GM21528 (cell line): ENCODE measurements around the gene SMARCA2.

Source experiments
- ATAC-seq: cut with Tn5 transposase; IDR thresholded peaks from one replicate; pipeline ENCODE4 v1.9.1; 2021; ENCODE audit warnings: mild to moderate bottlenecking, moderate library complexity; ENCODE audit not compliant: unreplicated experiment, low FRiP score

Gene SMARCA2

GRCh38 chr9:2039294-2040180 lies 24.4 kb downstream of the SMARCA2 start:
- ATAC-seq = no peak

- ATAC-seq = no peak
Measured at GRCh38 chr9:2040828-2041227, 25.7 kb downstream of the SMARCA2 start.

GRCh38 chr9:2041736-2042135 lies 26.6 kb downstream of the SMARCA2 start:
- ATAC-seq = no peak

GRCh38 chr9:2043243-2043642 lies 28.1 kb downstream of the SMARCA2 start:
- ATAC-seq = peak; percentile 37

GRCh38 chr9:2043881-2044462 lies 28.8 kb downstream of the SMARCA2 start:
- peak; percentile 59 for ATAC-seq

- ATAC-seq = no peak
Measured at GRCh38 chr9:2047144-2047671, 32.1 kb downstream of the SMARCA2 start.

- no peak for ATAC-seq
Measured at GRCh38 chr9:2047916-2048315, 32.8 kb downstream of the SMARCA2 start.

GRCh38 chr9:2050236-2050635 lies 35.1 kb downstream of the SMARCA2 start:
- no peak for ATAC-seq

GRCh38 chr9:2053883-2054845 lies 39.0 kb downstream of the SMARCA2 start:
- ATAC-seq = peak; percentile 99

GRCh38 chr9:2055203-2055658 lies 40.1 kb downstream of the SMARCA2 start:
- no peak for ATAC-seq

- ATAC-seq = no peak
Measured at GRCh38 chr9:2059274-2059929, 44.3 kb downstream of the SMARCA2 start.

- no peak for ATAC-seq
Measured at GRCh38 chr9:2060424-2060823, 45.3 kb downstream of the SMARCA2 start.

- no peak for ATAC-seq
Measured at GRCh38 chr9:2065704-2066103, 50.6 kb downstream of the SMARCA2 start.

- no peak for ATAC-seq
Measured at GRCh38 chr9:2066312-2067273, 51.4 kb downstream of the SMARCA2 start.

GRCh38 chr9:2072752-2073405 lies 57.7 kb downstream of the SMARCA2 start:
- ATAC-seq = peak; percentile 68

- ATAC-seq = no peak
Measured at GRCh38 chr9:2082772-2083171, 67.6 kb downstream of the SMARCA2 start.

- no peak for ATAC-seq
Measured at GRCh38 chr9:2083479-2083878, 68.3 kb downstream of the SMARCA2 start.

GRCh38 chr9:2085716-2086115 lies 70.6 kb downstream of the SMARCA2 start:
- no peak for ATAC-seq
